GM12801 (cell line): Measurements from ENCODE around the gene SNX13.

Experiments used
- TF ChIP-seq, protein P1 (sequence below): IDR thresholded peaks from one replicate; pipeline ENCODE4 v1.5.1; 2011; ENCODE audit warnings: control low read depth; ENCODE audit not compliant: insufficient read length; ENCODE audit errors: extremely low read depth

The SNX13 gene

DNA sequence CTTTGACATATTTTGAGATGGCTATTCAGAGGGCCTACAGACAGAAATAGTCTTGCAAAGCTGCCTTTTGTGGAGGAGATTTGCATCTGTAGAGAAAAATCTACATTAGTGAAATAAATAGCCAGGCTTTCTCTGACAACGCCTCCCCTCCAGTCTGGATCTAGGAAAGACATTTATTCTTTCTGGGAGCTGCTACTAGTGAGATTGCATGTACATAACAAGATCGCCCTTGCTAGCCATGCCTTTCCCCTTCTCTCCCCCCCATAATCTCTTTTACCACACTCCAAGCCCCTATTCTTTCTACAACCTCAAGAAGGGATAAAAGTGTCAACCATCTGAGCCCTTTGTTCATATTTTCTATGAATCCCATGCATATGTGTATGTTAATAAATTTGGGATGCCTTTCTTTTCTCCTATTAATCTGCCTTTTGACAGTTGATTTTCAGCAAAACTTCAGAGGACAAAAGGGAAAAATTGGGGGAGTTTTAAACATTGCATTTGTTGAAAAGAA lies 194.2 kb downstream of the SNX13 start:
- TF ChIP-seq, protein P1, sequence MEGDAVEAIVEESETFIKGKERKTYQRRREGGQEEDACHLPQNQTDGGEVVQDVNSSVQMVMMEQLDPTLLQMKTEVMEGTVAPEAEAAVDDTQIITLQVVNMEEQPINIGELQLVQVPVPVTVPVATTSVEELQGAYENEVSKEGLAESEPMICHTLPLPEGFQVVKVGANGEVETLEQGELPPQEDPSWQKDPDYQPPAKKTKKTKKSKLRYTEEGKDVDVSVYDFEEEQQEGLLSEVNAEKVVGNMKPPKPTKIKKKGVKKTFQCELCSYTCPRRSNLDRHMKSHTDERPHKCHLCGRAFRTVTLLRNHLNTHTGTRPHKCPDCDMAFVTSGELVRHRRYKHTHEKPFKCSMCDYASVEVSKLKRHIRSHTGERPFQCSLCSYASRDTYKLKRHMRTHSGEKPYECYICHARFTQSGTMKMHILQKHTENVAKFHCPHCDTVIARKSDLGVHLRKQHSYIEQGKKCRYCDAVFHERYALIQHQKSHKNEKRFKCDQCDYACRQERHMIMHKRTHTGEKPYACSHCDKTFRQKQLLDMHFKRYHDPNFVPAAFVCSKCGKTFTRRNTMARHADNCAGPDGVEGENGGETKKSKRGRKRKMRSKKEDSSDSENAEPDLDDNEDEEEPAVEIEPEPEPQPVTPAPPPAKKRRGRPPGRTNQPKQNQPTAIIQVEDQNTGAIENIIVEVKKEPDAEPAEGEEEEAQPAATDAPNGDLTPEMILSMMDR = no peak

DNA sequence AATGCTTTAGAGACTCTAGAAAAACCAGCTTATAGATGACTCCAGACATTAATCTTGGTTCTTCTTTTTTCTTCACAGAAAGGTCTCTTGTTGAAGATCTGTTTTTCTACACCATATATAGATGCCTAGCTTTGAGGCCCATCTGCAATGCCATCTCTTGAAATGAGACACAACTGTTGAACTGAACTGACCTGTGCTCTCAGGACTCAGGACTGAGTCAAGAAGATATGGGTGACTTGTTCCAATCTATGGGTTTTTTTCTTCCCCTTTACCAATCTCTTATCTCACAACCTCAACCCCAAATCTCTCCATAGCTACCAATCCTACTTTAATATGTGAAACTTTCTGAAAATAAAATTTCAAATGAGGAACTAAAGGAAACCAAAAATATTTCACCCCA lies 194.7 kb downstream of the SNX13 start:
- TF ChIP-seq, protein P1 = no peak

DNA sequence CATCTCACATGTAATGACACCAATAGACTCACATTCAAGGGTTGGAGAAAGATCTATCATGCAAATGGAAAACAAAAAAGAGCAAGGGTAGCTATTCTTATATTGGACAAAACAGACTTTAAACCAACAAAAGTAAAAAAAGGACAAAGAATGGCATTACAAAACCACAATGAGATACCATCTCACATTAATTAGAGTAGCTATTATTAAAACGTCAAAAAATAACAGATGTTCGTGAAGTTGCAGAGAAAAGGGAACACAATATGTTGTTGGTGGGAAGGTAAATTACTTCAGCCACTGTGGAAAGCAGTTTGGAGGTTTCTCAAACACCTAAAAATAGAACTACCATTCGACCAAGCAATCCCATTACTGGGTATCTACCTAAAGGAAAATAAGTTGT lies 197.0 kb downstream of the SNX13 start:
- TF ChIP-seq, protein P1 = no peak

DNA sequence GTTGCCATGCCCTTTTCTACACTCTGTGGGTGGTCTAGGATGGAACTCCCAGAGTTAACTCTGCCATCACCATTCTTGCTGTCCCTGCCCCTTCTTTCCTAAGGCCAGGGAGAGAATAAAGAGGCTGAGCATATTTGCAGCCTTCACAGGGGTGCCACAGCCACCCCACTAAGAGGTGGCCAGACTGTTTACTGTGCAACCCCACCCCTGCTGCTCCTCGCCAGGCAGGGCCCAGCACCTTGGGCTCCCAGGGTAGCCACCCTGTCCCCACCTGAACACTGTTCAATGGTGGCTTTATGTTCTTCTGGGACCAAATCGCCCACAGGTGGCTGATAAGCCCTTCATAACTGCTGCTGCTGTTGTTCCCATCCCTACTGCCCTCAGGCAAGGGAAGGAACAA lies 198.9 kb downstream of the SNX13 start:
- TF ChIP-seq, protein P1 = no peak
